Peyer's patch (tissue), 4 donors: ENCODE results near the gene SLC49A4. TPM values are rescaled to one million over a fixed set of nuclear protein-coding genes. Genes with fewer than 3 reads are reported as not detected.

Experiments used
- DNase-seq, 3 donors: peaks; one replicate each; pipeline ENCODE4 v3.0.0-alpha.2; 2017 to 2019
- H3K27ac ChIP-seq, 4 donors: fragments of 200-600 bp; sonication (generic); one replicate each; pipeline ENCODE4 v1.5.1; 2016 to 2019
- H3K27me3 ChIP-seq, 2 donors: fragments of 200-600 bp; sonication (generic); one replicate each; pipeline ENCODE4 v1.5.1; 2019
- H3K36me3 ChIP-seq, 3 donors: fragments of 200-600 bp; sonication (generic); one replicate each; pipeline ENCODE4 v1.5.1; 2016 to 2019
- H3K4me1 ChIP-seq, 4 donors: fragments of 200-600 bp; sonication (generic); one replicate each; pipeline ENCODE4 v1.5.1; 2016 to 2019
- H3K4me3 ChIP-seq, 4 donors: fragments of 200-600 bp; sonication (generic); 1 replicate in 3 of 4; 2 replicates in 1 of 4; pipeline ENCODE4 v1.5.1; 2016 to 2019; ENCODE audit warnings: mild to moderate bottlenecking in 1 of 4
- H3K9me3 ChIP-seq, 4 donors: fragments of 200-600 bp; sonication (generic); one replicate each; pipeline ENCODE4 v1.5.1; 2016 to 2019; ENCODE audit warnings: mild to moderate bottlenecking in 1 of 4
- POLR2A ChIP-seq, 2 donors: fragments of 450-650 bp; IDR thresholded peaks; one replicate each; pipeline ENCODE4 v1.5.1; 2017; ENCODE audit warnings: antibody characterized with exemption in 2 of 2, mild to moderate bottlenecking in 2 of 2, moderate library complexity in 2 of 2
- total RNA-seq, 4 donors: library from RNA; depleted of rRNA; stranded (reverse); fragments of >200 nt; gene quantifications; one replicate each; pipeline ENCODE4 v1.1.0, GENCODE V29; 2016
- TF ChIP-seq, protein P1 (sequence below), 6 experiments: fragments of 450-650 bp in 4 of 6; fragments of 200-600 bp in 2 of 6; sonication (generic) in 1 of 6; IDR thresholded peaks; one replicate each; pipeline ENCODE4 v1.5.1; 2017 to 2019; ENCODE audit warnings: antibody characterized with exemption in 6 of 6, mild to moderate bottlenecking in 3 of 6, moderate library complexity in 1 of 6

The SLC49A4 gene
- total RNA-seq, 4 donors from 2014 or later, result 3.3 to 29.4 (median 13.0) TPM

DNA sequence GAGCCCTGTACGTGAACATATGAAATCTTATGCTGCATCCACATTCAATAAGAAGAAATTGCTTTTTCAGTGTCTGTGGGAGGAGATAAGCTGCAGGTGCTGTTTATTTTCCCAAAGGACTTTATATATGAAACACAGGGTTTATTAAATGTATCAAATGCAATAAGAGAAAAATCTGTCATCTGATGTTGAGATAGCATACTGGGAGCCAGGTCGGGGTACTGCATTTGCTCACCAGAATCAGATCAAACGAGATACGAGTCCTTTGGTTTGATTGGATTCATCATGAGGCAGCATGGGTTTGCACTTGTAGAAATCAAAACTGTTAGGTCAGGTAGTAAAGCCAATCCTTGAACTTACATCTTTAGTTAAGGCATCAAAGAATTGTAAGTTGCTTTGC is 91.4 kb downstream of the SLC49A4 start:
- H3K4me3 ChIP-seq, result no peak overlapping the region
- H3K9me3 ChIP-seq, result no peaks in the 10 kb centered on the region
- no peaks in the 10 kb centered on the region for H3K36me3 ChIP-seq
- DNase-seq, result no peak
- no peaks in the 10 kb centered on the region for H3K27me3 ChIP-seq
- H3K27ac ChIP-seq, result no peak overlapping the region
- peaks cover 0 to 5% (median 0%) of the 10 kb centered on the region in 4 donors for H3K4me1 ChIP-seq
- TF ChIP-seq POLR2A (IDR thresholded peaks at IDR 0.05), result no peak

DNA sequence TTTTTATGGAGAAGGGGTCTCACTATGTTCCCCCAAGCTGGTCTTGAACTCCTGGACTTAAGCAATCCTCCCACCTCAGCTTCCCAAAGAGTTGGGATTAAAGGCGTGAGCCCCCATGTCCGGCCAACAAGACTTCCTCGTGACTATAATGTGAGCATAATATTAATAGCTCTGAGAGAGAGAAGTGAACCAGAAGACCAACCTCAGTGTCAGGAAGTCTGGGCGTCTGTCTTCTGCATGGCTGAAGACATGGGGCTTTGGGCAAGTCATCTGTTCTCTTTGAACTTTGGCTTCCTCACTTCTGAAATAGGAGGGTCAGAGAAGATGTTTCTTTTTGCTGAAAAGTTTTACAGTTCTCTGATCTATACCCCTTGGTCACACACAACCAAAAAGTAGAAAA is 92.1 kb downstream of the SLC49A4 start:
- Histone ChIP-seq H3K9me3 (no peaks in the 10 kb centered on the region), H3K4me3 (no peak overlapping the region), H3K27me3 (no peaks in the 10 kb centered on the region), H3K4me1 (peaks cover 0 to 5% (median 0%) of the 10 kb centered on the region in 4 donors), H3K36me3 (no peaks in the 10 kb centered on the region), H3K27ac (no peak overlapping the region)
- TF ChIP-seq, protein P1, sequence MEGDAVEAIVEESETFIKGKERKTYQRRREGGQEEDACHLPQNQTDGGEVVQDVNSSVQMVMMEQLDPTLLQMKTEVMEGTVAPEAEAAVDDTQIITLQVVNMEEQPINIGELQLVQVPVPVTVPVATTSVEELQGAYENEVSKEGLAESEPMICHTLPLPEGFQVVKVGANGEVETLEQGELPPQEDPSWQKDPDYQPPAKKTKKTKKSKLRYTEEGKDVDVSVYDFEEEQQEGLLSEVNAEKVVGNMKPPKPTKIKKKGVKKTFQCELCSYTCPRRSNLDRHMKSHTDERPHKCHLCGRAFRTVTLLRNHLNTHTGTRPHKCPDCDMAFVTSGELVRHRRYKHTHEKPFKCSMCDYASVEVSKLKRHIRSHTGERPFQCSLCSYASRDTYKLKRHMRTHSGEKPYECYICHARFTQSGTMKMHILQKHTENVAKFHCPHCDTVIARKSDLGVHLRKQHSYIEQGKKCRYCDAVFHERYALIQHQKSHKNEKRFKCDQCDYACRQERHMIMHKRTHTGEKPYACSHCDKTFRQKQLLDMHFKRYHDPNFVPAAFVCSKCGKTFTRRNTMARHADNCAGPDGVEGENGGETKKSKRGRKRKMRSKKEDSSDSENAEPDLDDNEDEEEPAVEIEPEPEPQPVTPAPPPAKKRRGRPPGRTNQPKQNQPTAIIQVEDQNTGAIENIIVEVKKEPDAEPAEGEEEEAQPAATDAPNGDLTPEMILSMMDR (IDR thresholded peaks at IDR 0.05), result no peak
- no peak for TF ChIP-seq POLR2A (IDR thresholded peaks at IDR 0.05)
- no peak for DNase-seq

DNA sequence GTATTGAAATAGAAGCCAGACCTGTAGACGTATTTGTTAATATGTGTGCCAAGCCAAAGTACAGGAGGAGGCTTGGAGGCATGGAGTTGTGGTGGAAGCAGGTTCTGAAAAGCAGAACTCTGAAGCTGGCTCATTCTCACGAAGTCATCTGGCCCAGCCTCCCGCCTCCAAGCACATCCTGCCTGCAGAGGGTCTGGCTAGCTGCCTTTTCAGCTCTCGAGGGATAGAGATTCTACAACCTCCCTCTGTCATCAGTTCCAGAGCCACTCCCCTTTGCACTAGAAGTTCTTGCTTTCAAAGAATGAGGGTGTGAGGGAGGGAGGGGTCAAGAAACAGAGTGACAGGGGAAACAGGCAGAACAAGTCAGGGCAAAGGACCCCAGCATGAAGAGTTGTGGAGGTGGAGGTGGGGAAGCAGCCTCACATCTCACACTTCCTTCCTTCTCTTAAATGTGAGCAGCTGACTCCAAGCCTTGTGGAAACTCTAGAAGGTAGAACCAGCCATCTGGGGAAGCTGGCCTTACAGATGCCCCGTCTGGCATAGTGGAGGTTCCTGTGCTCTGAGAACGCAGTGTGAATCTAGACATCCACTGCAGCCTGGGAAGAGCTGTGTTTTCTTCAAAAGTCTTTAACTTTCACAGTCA is 95.3 kb downstream of the SLC49A4 start:
- Histone ChIP-seq H3K4me3 (no peak overlapping the region), H3K9me3 (no peaks in the 10 kb centered on the region), H3K36me3 (no peaks in the 10 kb centered on the region), H3K27ac (no peak overlapping the region), H3K4me1 (peaks cover 0 to 5% (median 0%) of the 10 kb centered on the region in 4 donors), H3K27me3 (no peaks in the 10 kb centered on the region)
- TF ChIP-seq, protein P1 (IDR thresholded peaks at IDR 0.05), result no peak
- no peak for TF ChIP-seq POLR2A (IDR thresholded peaks at IDR 0.05)
- no peak for DNase-seq

DNA sequence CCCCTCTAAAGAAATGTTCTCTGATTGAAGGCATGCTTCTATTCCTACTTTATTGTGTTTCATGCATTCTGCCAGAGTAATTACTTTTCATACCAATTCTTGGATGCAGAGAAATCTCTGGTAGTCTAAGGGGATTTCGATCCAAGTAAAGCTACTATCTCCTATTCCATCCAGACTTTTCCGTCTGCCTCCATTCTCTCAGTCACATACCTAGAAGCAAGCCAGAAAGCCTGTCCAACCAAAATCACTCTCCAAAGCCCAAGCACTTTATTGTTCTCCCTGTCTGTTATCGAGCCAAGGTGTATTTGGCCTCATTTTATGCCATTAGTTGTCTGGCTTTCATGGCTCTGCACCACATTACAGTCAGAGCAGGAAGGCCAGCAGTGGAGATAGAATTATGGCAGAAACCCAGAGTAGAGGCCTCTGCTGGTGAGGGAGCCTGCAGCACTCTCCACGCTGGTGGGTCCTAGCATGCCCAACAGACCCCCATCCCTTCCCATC is 95.9 kb downstream of the SLC49A4 start:
- H3K9me3 ChIP-seq, result no peaks in the 10 kb centered on the region
- TF ChIP-seq POLR2A (IDR thresholded peaks at IDR 0.05), result no peak
- TF ChIP-seq, protein P1 (IDR thresholded peaks at IDR 0.05), result no peak
- peaks cover 0 to 5% (median 0%) of the 10 kb centered on the region in 4 donors for H3K4me1 ChIP-seq
- DNase-seq, result no peak
- no peaks in the 10 kb centered on the region for H3K27me3 ChIP-seq
- H3K27ac ChIP-seq, result no peak overlapping the region
- H3K36me3 ChIP-seq, result no peaks in the 10 kb centered on the region
- H3K4me3 ChIP-seq, result no peak overlapping the region

DNA sequence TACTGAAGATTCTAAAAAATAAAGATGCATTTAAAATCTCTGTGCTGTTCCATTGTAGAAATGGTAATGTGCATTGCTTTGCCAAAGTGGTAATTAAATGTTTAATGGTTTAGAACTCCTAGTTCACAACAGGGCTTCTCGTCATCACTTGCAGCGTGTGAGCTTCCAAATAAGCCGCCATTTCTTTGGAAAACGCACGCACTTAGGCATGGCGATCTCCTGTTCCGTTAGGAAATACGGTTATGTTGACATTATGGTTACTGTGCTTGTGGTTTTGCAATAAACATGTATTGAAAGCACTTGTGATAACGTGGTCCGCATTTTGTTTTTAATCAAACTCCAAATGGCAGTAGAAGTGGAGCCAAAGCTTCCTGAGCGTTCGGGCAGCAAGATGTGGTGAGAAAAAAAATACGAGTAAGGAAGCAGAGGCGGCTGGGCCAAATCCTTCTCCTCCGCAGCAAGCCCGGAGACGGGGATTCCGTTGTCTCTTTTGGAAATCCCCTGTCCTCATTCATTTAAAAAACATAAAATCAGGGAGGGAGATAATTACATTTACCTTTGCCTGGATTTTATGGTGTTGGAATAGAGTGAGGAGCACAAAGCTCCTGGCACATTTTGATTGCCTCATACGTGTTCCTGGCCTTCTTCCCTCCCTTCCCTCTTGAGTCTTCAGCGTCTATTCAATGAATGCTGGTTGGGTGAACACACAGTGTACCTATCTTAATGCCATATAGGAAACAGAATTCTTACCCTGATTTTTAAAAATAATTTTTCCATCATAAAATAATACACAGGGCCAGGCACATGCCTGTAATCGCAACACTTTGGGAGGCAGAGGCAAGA is 97.5 kb downstream of the SLC49A4 start:
- Histone ChIP-seq H3K27me3 (no peaks in the 10 kb centered on the region), H3K36me3 (no peaks in the 10 kb centered on the region), H3K9me3 (no peaks in the 10 kb centered on the region), H3K4me3 (no peak overlapping the region), H3K4me1 (peaks cover 0 to 5% (median 0%) of the 10 kb centered on the region in 4 donors), H3K27ac (no peak overlapping the region)
- DNase-seq, result no peak
- no peak for TF ChIP-seq POLR2A (IDR thresholded peaks at IDR 0.05)
- TF ChIP-seq, protein P1 (IDR thresholded peaks at IDR 0.05), result no peak

DNA sequence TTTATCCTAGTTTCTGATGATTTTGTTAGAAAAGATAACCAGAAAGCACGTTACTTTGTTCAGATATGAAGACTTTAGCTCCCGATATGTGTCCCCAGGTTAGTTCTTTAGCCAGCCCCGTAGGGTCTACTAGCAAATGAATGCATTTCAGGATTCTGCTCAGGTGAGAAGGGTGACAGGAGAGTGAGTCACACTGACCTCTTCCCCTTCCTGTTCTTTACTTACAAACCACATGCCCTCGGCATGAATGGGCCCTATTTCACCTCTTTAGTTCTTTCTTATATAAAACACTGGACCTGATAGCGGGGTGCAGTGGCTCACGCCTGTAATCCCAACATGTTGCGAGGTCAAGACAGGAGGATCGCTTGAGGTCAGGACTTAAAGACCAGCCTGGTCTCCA is 98.4 kb downstream of the SLC49A4 start:
- no peak overlapping the region for H3K4me3 ChIP-seq
- TF ChIP-seq, protein P1 (IDR thresholded peaks at IDR 0.05), result no peak
- no peak for TF ChIP-seq POLR2A (IDR thresholded peaks at IDR 0.05)

More for the DNA sequence above, 98.4 kb downstream of the SLC49A4 start:
- Histone ChIP-seq H3K4me1 (peaks cover 0 to 5% (median 0%) of the 10 kb centered on the region in 4 donors), H3K9me3 (no peaks in the 10 kb centered on the region), H3K36me3 (no peaks in the 10 kb centered on the region), H3K27me3 (no peaks in the 10 kb centered on the region), H3K27ac (no peak overlapping the region)
- DNase-seq, result no peak
